Endothelial cell of umbilical vein (primary cell): ENCODE results near the gene ENOSF1. TPM values are rescaled to one million over a fixed set of nuclear protein-coding genes. Genes with fewer than 3 reads are reported as not detected.

Experiments used
- BruUV-seq: library from RNA; stranded (reverse); fragments of 400-500 nt; replicated peaks from 2 replicates; lab custom pipeline; 2021; lab: Mats Ljungman, UMichigan
- CTCF ChIA-PET: fragments of 300-600, 350-600 bp; sonication (Branson Sonifier 250); formaldehyde crosslinking; loops from one replicate; lab custom pipeline; 2021; ENCODE audit warnings: antibody characterized with exemption, inconsistent platforms; lab: Charles Lee
- POLR2A ChIA-PET: fragments of 300-600, 350-600 bp; sonication (Branson Sonifier 250); formaldehyde crosslinking; loops from one replicate; lab custom pipeline; 2021; ENCODE audit warnings: antibody characterized with exemption, inconsistent platforms; lab: Charles Lee
- DNase-seq: peaks from one replicate; pipeline ENCODE4 v3.0.0-alpha.2; 2011; ENCODE audit warnings: low read depth, low spot score
- FAIRE-seq: peaks from 2 replicates; lab custom pipeline; 2011; peaks lifted over from hg19 to GRCh38; lab: Jason Lieb, UNC
- H2AFZ ChIP-seq: 2 replicates; pipeline ENCODE4 v1.6.0; 2012; ENCODE audit warnings: low read depth, low read length, control low read depth, inconsistent platforms
- H3K27ac ChIP-seq: 2 replicates; pipeline ENCODE4 v1.5.1; 2011; ENCODE audit warnings: low read depth, mild to moderate bottlenecking, control low read depth, low read length, moderate library complexity; ENCODE audit not compliant: insufficient read depth
- H3K27me3 ChIP-seq, 2 experiments: 2 replicates each; pipeline versions ENCODE4 v1.6.0 to v1.6.1; 2011; ENCODE audit warnings: low read length in 2 of 2, mixed read lengths in 1 of 2; ENCODE audit not compliant: control insufficient read depth in 2 of 2, insufficient read depth in 2 of 2
- H3K36me3 ChIP-seq, 2 experiments: 2 replicates in 1 of 2; 3 replicates in 1 of 2; pipeline ENCODE4 v1.5.1; 2011; ENCODE audit warnings: low read length in 2 of 2, mild to moderate bottlenecking in 1 of 2, moderate library complexity in 1 of 2; ENCODE audit not compliant: control insufficient read depth in 2 of 2, insufficient read depth in 2 of 2; ENCODE audit errors: extremely low read depth in 1 of 2
- H3K4me1 ChIP-seq: 3 replicates; pipeline ENCODE4 v1.5.1; 2011; ENCODE audit warnings: mild to moderate bottlenecking, low read length; ENCODE audit not compliant: control insufficient read depth, insufficient read depth; ENCODE audit errors: extremely low read depth
- H3K4me2 ChIP-seq: 2 replicates; pipeline ENCODE4 v1.6.1; 2011; ENCODE audit warnings: low read length, control low read depth, mixed read lengths; ENCODE audit not compliant: insufficient read depth
- H3K4me3 ChIP-seq, 3 experiments: fragments of 200-600 bp in 1 of 3; sonication (generic), shearing (Covaris generic) in 1 of 3; replicated peaks in 1 of 3; 2 replicates each; pipeline ENCODE4 v1.5.1; 2011 to 2016; ENCODE audit warnings: control low read depth in 3 of 3, low read length in 3 of 3, mild to moderate bottlenecking in 2 of 3, inconsistent platforms in 1 of 3, low read depth in 1 of 3, moderate library complexity in 1 of 3; ENCODE audit not compliant: insufficient read depth in 1 of 3
- H3K79me2 ChIP-seq: 2 replicates; pipeline ENCODE4 v1.6.0; 2012; ENCODE audit warnings: low read length, inconsistent platforms; ENCODE audit not compliant: control insufficient read depth, insufficient read depth
- H3K9ac ChIP-seq: replicated peaks from 2 replicates; pipeline ENCODE3; 2011; ENCODE audit warnings: low read length, control low read depth; ENCODE audit not compliant: insufficient read depth; ENCODE audit errors: extremely low read depth
- H3K9me1 ChIP-seq: replicated peaks from 3 replicates; pipeline ENCODE4 v1.6.0; 2011; ENCODE audit warnings: mild to moderate bottlenecking, low read length; ENCODE audit not compliant: control insufficient read depth, insufficient read depth; ENCODE audit errors: extremely low read depth
- H3K9me3 ChIP-seq: replicated peaks from 2 replicates; pipeline ENCODE4 v1.5.1; 2012; ENCODE audit warnings: low read length, inconsistent platforms; ENCODE audit not compliant: control insufficient read depth, insufficient read depth
- H4K20me1 ChIP-seq: replicated peaks from 2 replicates; pipeline ENCODE3; 2011; ENCODE audit warnings: mild to moderate bottlenecking, low read length; ENCODE audit not compliant: control insufficient read depth, insufficient read depth; ENCODE audit errors: extremely low read depth
- EZH2 ChIP-seq: IDR thresholded peaks from 2 replicates; pipeline ENCODE4 v1.6.1; 2012; ENCODE audit warnings: borderline replicate concordance, low read depth, mild to moderate bottlenecking, moderate library complexity, low read length, inconsistent platforms; ENCODE audit not compliant: severe bottlenecking
- FOS ChIP-seq: IDR thresholded peaks from 2 replicates; pipeline ENCODE4 v1.6.1; 2011; ENCODE audit warnings: mild to moderate bottlenecking, low read length, moderate library complexity, borderline replicate concordance; ENCODE audit not compliant: insufficient read depth
- GATA2 ChIP-seq: IDR thresholded peaks from 2 replicates; pipeline ENCODE4 v1.7.0; 2011; ENCODE audit warnings: low read depth, mild to moderate bottlenecking, moderate library complexity, mixed read lengths, low read length; ENCODE audit not compliant: insufficient read length, insufficient read depth
- JUN ChIP-seq: IDR thresholded peaks from 2 replicates; pipeline ENCODE4 v1.6.1; 2011; ENCODE audit warnings: borderline replicate concordance, low read depth; ENCODE audit not compliant: insufficient read length, insufficient read depth
- MYC ChIP-seq: IDR thresholded peaks from one replicate; pipeline ENCODE4 v1.6.1; 2011; ENCODE audit warnings: mild to moderate bottlenecking, low read depth, low read length
- POLR2A ChIP-seq: IDR thresholded peaks from 2 replicates; pipeline ENCODE4 v1.6.1; 2012; ENCODE audit warnings: low read depth, mild to moderate bottlenecking, control low read depth, low read length
- POLR2AphosphoS5 ChIP-seq: IDR thresholded peaks from 2 replicates; pipeline ENCODE4 v1.6.1; 2012; ENCODE audit warnings: low read depth, mild to moderate bottlenecking, control low read depth, low read length, moderate library complexity; ENCODE audit not compliant: insufficient read depth
- dilution Hi-C: fragments of 300-500 bp; cut with MboI; formaldehyde crosslinking; loops from one replicate; pipeline ENCODE4 v1.15.0; 2019; ENCODE audit warnings: low sequenced_read_pairs; ENCODE audit not compliant: extremely low pct_ligation_motif_present
- intact Hi-C: fragments of 100-400 bp; cut with micrococcal nuclease; formaldehyde crosslinking; loops from one replicate; pipeline ENCODE4 v1.10.0; 2022
- polyA plus RNA-seq, 4 experiments: library from polyadenylated mRNA; depleted of rRNA in 3 of 4; stranded (reverse) in 3 of 4; unstranded in 1 of 4; fragments of >200 nt; gene quantifications; 2 replicates each; pipeline versions ENCODE4 v1.2.1 to v1.2.3, GENCODE V29; 2011 to 2012; ENCODE audit warnings: missing spikeins in 1 of 4
- total RNA-seq: library from RNA; stranded (reverse); gene quantifications from 2 replicates; pipeline ENCODE4 v1.2.3, GENCODE V29; 2021
- TF ChIP-seq, protein P1 (sequence below): IDR thresholded peaks from 2 replicates; pipeline ENCODE4 v1.6.1; 2011; ENCODE audit not compliant: insufficient read depth, insufficient read length
- TF ChIP-seq, protein P2 (sequence below), 2 donors: IDR thresholded peaks; 1 replicate in 1 of 2; 2 replicates in 1 of 2; pipeline ENCODE4 v1.5.1; 2011; ENCODE audit warnings: low read length in 2 of 2, mild to moderate bottlenecking in 2 of 2, moderate library complexity in 2 of 2, control low read depth in 1 of 2, inconsistent platforms in 1 of 2, low read depth in 1 of 2; ENCODE audit not compliant: insufficient read depth in 1 of 2; ENCODE audit errors: extremely low read depth in 1 of 2

Gene ENOSF1
- total and polyA plus RNA-seq, 2 donors (not counting 3 experiments of a cell fraction or from before 2014, with no cell fraction given): 19.5 to 50.5 TPM

DNA sequence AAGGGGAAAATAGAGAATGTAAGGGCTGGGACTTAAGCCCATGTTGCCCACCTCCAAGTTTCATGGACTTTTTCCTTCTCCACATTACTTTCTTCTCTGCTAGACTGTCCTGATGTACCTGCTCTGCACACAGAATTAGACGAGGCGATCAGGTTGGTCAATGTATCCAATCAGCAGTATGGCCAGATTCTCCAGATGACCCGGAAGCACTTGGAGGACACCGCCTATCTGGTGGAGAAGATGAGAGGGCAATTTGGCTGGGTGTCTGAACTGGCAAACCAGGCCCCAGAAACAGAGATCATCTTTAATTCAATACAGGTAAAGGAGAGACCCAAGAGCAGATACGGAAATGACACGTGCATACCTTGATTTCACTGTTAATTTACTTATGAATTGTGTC, 71.2 kb downstream of the ENOSF1 start:
- no peak overlapping the region for H3K27ac ChIP-seq
- no peak overlapping the region for H3K9ac ChIP-seq
- no peak overlapping the region for H2AFZ ChIP-seq
- ChIA-PET CTCF (interaction anchor here (0.9 to 1.2 kb wide), 2 partner anchors 9 to 189 kb away, joined by 3 to 4 read pairs; no protein-coding TSS in a partner anchor), POLR2A (no interaction called here)
- TF ChIP-seq MYC: no peak
- TF ChIP-seq, protein P1, sequence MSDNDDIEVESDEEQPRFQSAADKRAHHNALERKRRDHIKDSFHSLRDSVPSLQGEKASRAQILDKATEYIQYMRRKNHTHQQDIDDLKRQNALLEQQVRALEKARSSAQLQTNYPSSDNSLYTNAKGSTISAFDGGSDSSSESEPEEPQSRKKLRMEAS: no peak
- no peak for TF ChIP-seq EZH2
- TF ChIP-seq, protein P2, sequence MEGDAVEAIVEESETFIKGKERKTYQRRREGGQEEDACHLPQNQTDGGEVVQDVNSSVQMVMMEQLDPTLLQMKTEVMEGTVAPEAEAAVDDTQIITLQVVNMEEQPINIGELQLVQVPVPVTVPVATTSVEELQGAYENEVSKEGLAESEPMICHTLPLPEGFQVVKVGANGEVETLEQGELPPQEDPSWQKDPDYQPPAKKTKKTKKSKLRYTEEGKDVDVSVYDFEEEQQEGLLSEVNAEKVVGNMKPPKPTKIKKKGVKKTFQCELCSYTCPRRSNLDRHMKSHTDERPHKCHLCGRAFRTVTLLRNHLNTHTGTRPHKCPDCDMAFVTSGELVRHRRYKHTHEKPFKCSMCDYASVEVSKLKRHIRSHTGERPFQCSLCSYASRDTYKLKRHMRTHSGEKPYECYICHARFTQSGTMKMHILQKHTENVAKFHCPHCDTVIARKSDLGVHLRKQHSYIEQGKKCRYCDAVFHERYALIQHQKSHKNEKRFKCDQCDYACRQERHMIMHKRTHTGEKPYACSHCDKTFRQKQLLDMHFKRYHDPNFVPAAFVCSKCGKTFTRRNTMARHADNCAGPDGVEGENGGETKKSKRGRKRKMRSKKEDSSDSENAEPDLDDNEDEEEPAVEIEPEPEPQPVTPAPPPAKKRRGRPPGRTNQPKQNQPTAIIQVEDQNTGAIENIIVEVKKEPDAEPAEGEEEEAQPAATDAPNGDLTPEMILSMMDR (IDR thresholded peaks at IDR 0.05; ENCODE audit: extremely low read depth in 1 of 2, insufficient read depth in 1 of 2, low read depth in 1 of 2, low read length in 2 of 2): no peak
- TF ChIP-seq POLR2A: no peak
- TF ChIP-seq FOS: no peak
- no peak for TF ChIP-seq JUN
- no peak for TF ChIP-seq GATA2
- TF ChIP-seq POLR2AphosphoS5: no peak
- no peaks in the 10 kb centered on the region for H3K9me1 ChIP-seq
- no peaks in the 10 kb centered on the region for H3K79me2 ChIP-seq
- no peaks in the 10 kb centered on the region for H3K4me1 ChIP-seq
- intact Hi-C loops: no loop called here
- FAIRE-seq: no peak
- dilution Hi-C loops: no loop called here
- no peak overlapping the region for H3K4me2 ChIP-seq
- no peak for DNase-seq
- no peaks in the 10 kb centered on the region for H3K9me3 ChIP-seq
- H3K4me3 ChIP-seq: no peak overlapping the region
- H4K20me1 ChIP-seq: no peaks in the 10 kb centered on the region
- H3K27me3 ChIP-seq: no peaks in the 10 kb centered on the region
- no peaks in the 10 kb centered on the region for H3K36me3 ChIP-seq
- BruUV-seq: no TSS peak
